T-helper 2 cell treated with Interferon-gamma antibody and Interleukin-4, amounts not matched to agents 100 ng/mL and 5 ng/mL, for 36 hours (primary cell): ENCODE data around the gene KRTAP11-1. TPM values are rescaled to one million over a fixed set of nuclear protein-coding genes. Genes with fewer than 3 reads are reported as not detected.

Experiments used
- intact Hi-C: fragments of 100-400 bp; cut with micrococcal nuclease; formaldehyde crosslinking; loops from one replicate; pipeline ENCODE4 v1.15.1; 2023
- total RNA-seq: library from RNA; stranded (reverse); gene quantifications from 2 replicates; pipeline ENCODE4 v1.2.3, GENCODE V29; 2022

Gene KRTAP11-1, protein sequence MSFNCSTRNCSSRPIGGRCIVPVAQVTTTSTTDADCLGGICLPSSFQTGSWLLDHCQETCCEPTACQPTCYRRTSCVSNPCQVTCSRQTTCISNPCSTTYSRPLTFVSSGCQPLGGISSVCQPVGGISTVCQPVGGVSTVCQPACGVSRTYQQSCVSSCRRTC
- 0.27 TPM in 1 of 2 replicates, not detected in the other for total RNA-seq

DNA sequence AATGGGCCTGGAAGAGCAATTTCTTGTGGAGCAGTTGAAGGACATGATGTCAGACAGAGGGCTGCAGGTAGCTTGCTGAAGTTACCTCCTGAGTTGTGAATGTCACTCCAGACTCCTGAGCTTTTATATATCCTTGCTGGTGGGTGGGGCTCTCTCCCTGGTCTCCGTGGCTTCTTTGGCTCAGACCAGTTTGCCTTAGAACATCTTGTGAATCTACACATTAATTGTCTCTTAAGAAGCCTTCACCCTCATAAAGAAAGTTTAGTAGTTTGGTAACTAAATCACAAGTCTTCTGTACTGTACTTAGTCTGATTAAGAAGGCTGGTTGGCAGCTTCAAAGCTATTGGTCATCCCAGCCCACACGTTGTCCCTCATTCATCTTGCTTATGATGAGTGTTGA lies at the start of gene KRTAP11-1:
TSS of gene KRTAP11-1 (minus strand) at position 101 of the 400 bp plus-strand sequence. CDS start at position 45, 56 bp downstream.
- intact Hi-C loops: no loop called here

DNA sequence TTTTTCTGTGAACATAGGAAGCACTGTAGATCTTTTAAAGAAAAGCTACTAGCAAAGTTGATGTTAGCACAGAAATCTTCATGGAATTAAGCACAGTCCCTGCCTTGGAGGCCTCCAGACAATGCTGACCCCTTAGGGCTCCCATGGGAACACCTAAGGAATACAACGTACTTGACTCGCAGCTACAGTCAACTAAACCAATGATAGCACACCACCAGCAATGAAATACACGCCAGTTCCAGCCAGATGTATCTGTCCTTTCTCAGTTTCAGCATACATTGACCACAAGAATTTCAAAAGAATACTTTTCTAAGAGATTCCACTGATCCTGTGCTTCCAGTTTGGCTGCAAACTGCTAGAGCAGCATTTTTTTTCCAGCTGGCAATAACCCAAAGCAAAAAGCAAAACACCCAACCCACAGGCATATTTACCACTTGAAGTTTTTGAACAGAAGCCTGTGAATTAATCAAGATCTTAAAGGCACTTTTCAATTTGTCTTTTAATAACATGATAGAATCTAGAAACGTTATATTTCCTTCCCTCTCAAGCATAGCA lies 42.8 kb upstream of the KRTAP11-1 start:
- intact Hi-C loops: no loop called here

DNA sequence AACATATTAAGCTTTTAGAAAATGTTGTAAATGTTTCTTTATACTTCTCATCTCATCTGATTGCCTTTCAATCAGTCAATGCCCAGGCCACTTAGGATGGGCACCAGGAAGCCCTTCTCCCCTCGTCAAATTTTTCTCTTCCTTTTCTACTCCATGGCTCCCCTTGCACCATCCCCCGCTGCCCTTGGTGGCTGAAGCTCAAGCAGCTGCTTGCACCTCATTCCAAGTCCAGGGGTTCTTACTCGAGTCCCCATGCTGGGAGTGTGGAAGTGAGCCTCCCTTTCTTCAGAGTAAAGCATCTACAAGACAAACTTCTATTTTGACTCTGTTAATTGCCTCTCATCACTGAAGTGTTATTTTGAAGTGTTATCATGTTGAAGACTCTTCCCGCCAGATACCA lies 39.7 kb upstream of the KRTAP11-1 start:
- intact Hi-C loops: no loop called here

DNA sequence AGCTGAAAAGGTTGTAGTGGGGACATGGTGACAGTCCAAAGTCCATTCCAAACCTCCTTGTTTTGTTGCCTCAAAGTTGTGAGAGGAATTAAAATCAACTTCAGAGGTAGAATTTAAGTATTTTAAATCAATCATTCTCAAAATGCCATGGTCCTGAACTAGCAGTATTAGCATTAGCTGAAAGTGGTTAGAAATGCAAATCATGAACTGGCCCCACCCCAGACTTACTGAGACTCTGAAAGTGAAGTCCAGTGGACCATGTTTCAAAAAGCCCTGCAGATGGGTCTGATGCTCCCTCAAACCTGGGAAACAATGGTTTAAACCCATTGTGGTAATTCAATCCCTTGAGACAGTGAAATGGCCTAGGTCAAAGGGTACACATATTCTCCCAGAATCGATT lies 36.2 kb upstream of the KRTAP11-1 start:
- intact Hi-C loops: no loop called here

DNA sequence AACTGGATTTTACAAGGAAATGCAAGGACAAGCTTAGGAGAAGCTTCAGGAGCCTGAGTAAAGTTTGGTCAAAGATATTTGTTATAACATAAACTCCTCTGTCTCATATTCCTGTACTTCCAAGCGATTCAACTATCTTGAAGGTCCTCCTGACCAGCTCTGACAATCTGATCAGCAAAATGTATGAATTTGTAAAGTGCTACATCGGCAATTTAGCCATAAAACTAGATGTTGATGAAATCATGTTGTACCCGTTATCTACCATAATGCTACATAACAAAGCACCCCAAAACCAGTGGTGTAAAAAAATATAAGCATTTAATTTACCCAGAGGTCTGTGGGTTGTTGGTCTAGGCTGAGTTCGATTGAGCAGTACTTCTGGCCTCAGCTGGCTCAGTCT lies 19.5 kb upstream of the KRTAP11-1 start:
- intact Hi-C loops: no loop called here

DNA sequence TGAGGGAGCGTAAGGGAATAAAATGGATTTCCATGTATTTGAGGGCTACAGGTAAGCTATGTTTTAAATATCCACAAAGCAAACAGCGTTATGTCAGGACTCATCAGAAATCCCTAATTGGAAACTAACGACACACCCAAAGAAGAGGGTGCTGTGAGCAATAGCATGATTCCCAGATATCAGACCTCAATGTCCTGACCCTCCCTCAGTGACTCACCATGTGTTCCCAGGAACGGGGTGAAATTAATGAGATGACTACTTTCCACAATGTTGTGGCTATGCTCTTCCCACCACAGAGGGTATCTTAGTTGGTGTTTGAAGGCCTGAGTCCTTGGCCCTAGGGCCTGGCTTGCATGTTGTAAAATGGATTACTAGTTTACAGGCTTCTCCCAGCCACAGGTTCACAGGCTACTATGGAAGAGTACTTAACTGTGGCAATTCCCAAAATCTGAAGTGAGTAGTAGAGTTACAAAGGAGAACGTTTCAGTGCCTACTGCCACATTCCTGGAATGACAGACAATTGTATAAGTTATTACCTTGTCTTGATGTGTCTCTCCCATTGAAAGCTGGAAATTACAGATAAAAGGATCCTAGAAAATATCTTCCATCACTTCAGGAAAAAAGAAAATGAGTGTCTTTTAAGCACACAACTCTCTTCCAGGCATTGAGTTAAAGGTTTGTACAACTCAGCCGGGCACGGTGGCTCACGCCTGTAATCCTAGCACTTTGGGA lies 1.7 kb upstream of the KRTAP11-1 start:
- intact Hi-C loops: no loop called here

DNA sequence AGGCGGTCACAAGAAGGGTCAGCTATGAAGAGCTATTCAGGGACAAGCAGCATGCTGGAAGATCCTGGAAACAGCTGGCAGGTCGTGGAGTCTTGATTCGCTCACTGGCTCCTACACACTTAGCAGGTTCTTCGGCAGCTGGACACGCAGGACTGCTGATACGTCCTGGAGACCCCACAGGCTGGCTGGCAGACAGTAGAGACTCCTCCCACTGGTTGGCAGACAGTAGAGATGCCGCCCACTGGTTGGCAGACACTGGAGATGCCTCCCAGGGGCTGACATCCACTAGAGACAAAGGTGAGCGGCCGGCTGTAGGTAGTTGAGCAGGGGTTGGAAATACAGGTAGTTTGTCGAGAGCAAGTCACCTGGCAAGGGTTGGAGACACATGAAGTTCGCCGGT lies 466 bp downstream of the KRTAP11-1 start:
- intact Hi-C loops: no loop called here

DNA sequence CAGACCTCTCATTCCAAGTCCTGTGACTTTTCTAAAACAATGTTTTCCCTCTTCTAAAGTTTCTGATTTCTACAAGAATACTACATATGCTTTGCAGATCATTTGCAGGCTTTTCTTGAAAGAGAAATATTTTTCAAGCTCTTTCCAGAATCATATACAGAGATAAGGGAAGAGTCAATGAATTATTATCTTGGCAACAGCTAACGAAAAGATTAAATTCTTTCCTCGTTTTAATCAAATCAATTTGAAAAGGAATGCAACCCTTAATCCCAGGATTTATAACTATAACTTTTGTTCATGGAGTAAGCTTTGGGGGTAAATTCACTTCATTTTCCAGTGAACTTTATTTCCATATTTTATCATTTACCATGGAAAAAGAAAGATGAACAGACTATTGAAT lies 6.9 kb downstream of the KRTAP11-1 start:
- intact Hi-C loops: no loop called here

DNA sequence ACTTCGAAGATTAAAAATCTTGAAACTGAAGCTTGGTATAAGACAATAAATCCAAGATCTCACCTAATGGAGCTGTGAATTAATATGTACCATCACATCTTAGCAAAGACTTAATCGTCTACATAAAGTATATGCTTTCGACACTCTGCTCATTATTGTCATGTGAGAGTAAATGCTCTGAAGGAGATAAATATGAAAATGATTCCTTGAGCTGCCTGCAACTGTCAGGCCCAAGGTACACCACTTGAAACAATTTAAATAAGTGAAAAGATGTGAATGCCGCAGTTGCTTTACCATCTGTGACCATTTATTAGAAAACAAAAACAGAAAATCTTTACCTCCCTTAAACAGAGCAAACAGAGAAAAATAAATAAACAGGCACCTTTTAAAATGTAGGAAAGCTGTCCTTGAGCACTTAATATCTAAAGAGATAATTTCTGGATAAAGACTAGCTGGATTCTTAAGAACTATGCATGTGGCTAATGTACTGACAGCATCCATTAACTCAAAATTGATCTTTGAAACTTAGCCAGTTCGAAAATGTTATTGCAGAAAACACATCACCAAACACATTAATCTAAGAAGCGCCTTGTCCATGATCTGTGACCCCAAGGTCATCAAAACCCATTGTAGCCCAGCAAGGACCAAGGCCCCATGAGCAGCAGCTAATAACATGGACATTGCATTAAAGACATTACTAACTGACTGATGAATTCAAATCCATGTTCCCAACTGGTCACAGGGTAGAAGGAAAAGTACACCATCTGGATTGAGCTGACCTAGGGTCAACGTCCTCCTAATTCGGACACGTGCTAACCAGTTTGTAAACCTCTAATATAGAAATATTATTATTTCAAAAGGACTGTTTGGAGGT lies 33.5 kb downstream of the KRTAP11-1 start:
- intact Hi-C loops: no loop called here

DNA sequence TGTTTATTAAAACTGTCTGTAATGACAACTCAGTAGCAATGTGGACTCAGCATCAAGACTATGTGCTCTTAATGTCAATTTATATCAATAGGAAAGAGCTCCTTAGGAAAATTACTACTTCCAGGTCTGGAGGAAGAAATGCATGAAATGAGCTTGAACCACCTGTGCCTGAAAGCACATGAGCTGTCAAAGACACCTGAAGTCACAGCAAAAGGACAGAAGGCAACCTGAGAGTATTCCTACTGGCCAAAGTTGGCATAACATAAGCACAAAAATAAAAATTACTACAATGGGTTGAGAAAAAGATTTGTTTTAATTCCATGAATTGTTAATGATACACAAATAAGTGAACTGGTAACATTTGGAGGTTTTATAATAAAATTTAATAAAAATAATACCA lies 38.4 kb downstream of the KRTAP11-1 start:
- intact Hi-C loops: no loop called here

DNA sequence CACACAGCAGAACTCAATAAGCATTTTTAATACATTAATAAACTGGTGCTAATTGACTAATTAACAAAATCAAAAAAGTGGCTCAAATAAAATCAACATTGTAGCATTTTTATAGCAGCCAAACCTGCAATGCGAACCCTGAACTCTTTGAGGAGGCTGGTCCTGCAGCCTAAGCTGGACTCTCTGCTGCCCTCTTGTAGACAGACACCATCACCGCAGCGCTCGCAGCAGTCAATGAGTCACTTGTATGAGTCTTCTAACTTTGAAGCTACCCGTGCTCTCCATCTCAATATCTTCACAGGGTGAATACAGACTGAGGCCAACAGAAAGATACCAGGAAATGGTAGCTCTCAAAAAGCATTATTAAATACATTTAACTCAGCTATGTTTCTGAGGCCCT lies 42.1 kb downstream of the KRTAP11-1 start:
- intact Hi-C loops: loop anchor here (2.0 kb wide), 1 partner anchor 247 kb away; no protein-coding TSS in a partner anchor

DNA sequence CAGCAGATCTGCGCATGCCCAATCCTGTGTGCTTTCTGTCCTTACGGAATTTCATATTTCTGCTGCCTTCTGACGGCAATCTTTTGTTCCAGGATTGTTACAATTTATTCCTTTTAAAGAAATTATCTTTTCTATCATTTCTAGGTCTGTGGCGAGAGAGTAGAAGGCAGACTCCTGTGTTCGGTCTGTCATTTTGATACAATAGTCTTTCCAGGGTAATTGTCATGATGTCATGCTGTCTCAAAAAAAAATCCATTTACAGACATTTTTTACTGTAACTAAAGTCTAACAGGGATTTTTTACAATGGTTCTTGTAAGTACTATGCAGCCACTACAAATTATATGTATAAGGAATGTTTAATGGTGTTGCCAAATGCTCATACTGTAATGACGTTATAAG lies 42.8 kb downstream of the KRTAP11-1 start:
- intact Hi-C loops: loop anchor here (2.0 kb wide), 1 partner anchor 248 kb away; no protein-coding TSS in a partner anchor

DNA sequence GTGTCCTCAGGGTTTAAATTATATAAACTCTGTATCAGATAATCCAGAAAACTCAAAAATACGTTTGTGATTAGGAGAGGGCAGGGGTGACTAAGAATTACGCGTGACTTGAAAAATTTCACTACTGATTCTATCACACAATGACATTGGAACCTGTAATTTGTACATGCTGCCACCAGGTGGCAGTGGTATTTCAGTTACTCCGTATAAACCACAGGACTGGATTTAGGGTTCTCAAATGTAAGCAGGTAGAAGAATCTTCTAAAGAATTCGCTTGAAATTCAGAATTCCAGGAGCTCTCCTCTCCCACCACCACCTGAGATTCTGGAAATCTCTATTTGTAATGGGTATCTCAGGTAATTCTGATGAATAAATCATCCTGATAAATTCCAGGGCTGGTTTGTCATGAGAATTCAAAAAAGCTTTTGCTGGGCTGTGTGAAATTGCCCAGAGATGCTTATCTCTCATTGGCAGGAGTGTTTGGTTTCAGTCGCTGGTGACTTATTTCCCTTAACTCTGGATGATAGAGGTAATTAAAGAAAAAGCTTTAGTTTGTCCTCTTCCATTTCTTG lies 50.1 kb downstream of the KRTAP11-1 start:
- intact Hi-C loops: loop anchor here (1.0 kb wide), 1 partner anchor 255 kb away; no protein-coding TSS in a partner anchor

Other genes starting within 250 kb of the KRTAP11-1 start
- not detected in 2 replicates for gene KRTAP20-2, start 246.4 kb downstream of the KRTAP11-1 start, total RNA-seq
- gene KRTAP20-3, start 238.7 kb downstream of the KRTAP11-1 start, total RNA-seq: not detected in 2 replicates
- gene KRTAP21-3, start 162.8 kb downstream of the KRTAP11-1 start, total RNA-seq: not detected in 2 replicates
- gene KRTAP21-2, start 134.3 kb downstream of the KRTAP11-1 start, total RNA-seq: not detected in 2 replicates
- gene KRTAP21-1, start 126.2 kb downstream of the KRTAP11-1 start, total RNA-seq: not detected in 2 replicates
- gene KRTAP8-1, start 68.3 kb downstream of the KRTAP11-1 start, total RNA-seq: not detected in 2 replicates
- gene KRTAP7-1, start 51.8 kb downstream of the KRTAP11-1 start, total RNA-seq: not detected in 2 replicates
- gene KRTAP19-8, start 156.9 kb upstream of the KRTAP11-1 start, total RNA-seq: not detected in 2 replicates